Mesenchymal stem cell (in vitro differentiated cells and primary cell): Measurements from ENCODE around the gene CADPS.

ENCODE experiments used
- DNase-seq: peaks from one replicate; pipeline ENCODE4 v3.0.0-alpha.2; 2013
- H2AFZ ChIP-seq: one replicate; pipeline ENCODE4 v1.6.1; 2013; ENCODE audit warnings: low read depth, mild to moderate bottlenecking, control low read depth, inconsistent platforms, low read length, moderate library complexity
- H2AK5ac ChIP-seq: 2 replicates; pipeline ENCODE4 v1.6.1; 2013; ENCODE audit warnings: low read length, moderate library complexity, mild to moderate bottlenecking, inconsistent platforms; ENCODE audit not compliant: severe bottlenecking
- H2BK120ac ChIP-seq: one replicate; pipeline ENCODE4 v1.6.1; 2013; ENCODE audit warnings: low read depth, mild to moderate bottlenecking, inconsistent platforms, low read length, moderate library complexity
- H2BK12ac ChIP-seq, 2 experiments: one replicate each; pipeline ENCODE4 v1.6.1; 2013; ENCODE audit warnings: inconsistent platforms in 2 of 2, low read length in 2 of 2, mild to moderate bottlenecking in 2 of 2, moderate library complexity in 2 of 2, control low read depth in 1 of 2
- H2BK15ac ChIP-seq: one replicate; pipeline ENCODE4 v1.6.1; 2013; ENCODE audit warnings: mild to moderate bottlenecking, low read depth, inconsistent platforms; ENCODE audit not compliant: poor library complexity, severe bottlenecking
- H2BK5ac ChIP-seq: 2 replicates; pipeline ENCODE4 v1.6.1; 2013; ENCODE audit warnings: low read depth, mild to moderate bottlenecking, low read length, control low read depth, inconsistent platforms; ENCODE audit not compliant: poor library complexity, severe bottlenecking
- H3K14ac ChIP-seq, 2 experiments: one replicate each; pipeline ENCODE4 v1.6.1; 2013; ENCODE audit warnings: inconsistent platforms in 2 of 2, low read length in 2 of 2, control low read depth in 1 of 2, mild to moderate bottlenecking in 1 of 2, moderate library complexity in 1 of 2
- H3K18ac ChIP-seq, 2 experiments: one replicate each; pipeline ENCODE4 v1.6.1; 2013; ENCODE audit warnings: inconsistent platforms in 2 of 2, low read length in 2 of 2, control low read depth in 1 of 2, low read depth in 1 of 2, mild to moderate bottlenecking in 1 of 2
- H3K23ac ChIP-seq, 2 experiments: one replicate each; pipeline ENCODE4 v1.6.1; 2013; ENCODE audit warnings: inconsistent platforms in 2 of 2, low read length in 2 of 2, mild to moderate bottlenecking in 2 of 2, moderate library complexity in 2 of 2, control low read depth in 1 of 2
- H3K27ac ChIP-seq: 2 replicates; pipeline ENCODE4 v1.5.1; 2013; ENCODE audit warnings: mild to moderate bottlenecking, moderate library complexity, low read length, control low read depth, inconsistent platforms; ENCODE audit not compliant: poor library complexity, severe bottlenecking
- H3K27me3 ChIP-seq, 2 experiments: 2 replicates each; pipeline versions ENCODE4 v1.6.1 to v1.7.0; 2013; ENCODE audit warnings: low read length in 2 of 2, mild to moderate bottlenecking in 2 of 2, moderate library complexity in 2 of 2, control low read depth in 1 of 2, inconsistent platforms in 1 of 2; ENCODE audit not compliant: control insufficient read depth in 1 of 2, insufficient read depth in 1 of 2
- H3K36me3 ChIP-seq, 2 experiments: 2 replicates each; pipeline versions ENCODE4 v1.6.1 to v1.7.0; 2013; ENCODE audit warnings: low read length in 2 of 2, control low read depth in 1 of 2, inconsistent platforms in 1 of 2, low read depth in 1 of 2, mild to moderate bottlenecking in 1 of 2; ENCODE audit not compliant: insufficient read depth in 2 of 2, control insufficient read depth in 1 of 2
- H3K4ac ChIP-seq, 2 experiments: one replicate each; pipeline ENCODE4 v1.6.1; 2013; ENCODE audit warnings: inconsistent platforms in 2 of 2, low read length in 2 of 2, mild to moderate bottlenecking in 2 of 2, moderate library complexity in 2 of 2, control low read depth in 1 of 2, low read depth in 1 of 2
- H3K4me1 ChIP-seq: 2 replicates; pipeline ENCODE4 v1.6.1; 2013; ENCODE audit warnings: low read depth, low read length, control low read depth; ENCODE audit not compliant: control insufficient read depth, insufficient read depth
- H3K4me2 ChIP-seq: 2 replicates; pipeline ENCODE4 v1.6.1; 2013; ENCODE audit warnings: low read length, mild to moderate bottlenecking, inconsistent platforms; ENCODE audit not compliant: poor library complexity, severe bottlenecking
- H3K4me3 ChIP-seq, 2 experiments: 2 replicates each; pipeline versions ENCODE4 v1.5.1 to v1.7.0; 2013; ENCODE audit warnings: low read length in 2 of 2, mild to moderate bottlenecking in 2 of 2, control low read depth in 1 of 2, low read depth in 1 of 2; ENCODE audit not compliant: insufficient read depth in 1 of 2
- H3K79me1 ChIP-seq: replicated peaks from 2 replicates; pipeline ENCODE4 v1.6.1; 2013; ENCODE audit warnings: mild to moderate bottlenecking, control low read depth, low read length, inconsistent platforms; ENCODE audit not compliant: poor library complexity, severe bottlenecking
- H3K9ac ChIP-seq: 2 replicates; pipeline ENCODE4 v1.7.0; 2013; ENCODE audit warnings: mild to moderate bottlenecking, low read length, moderate library complexity
- H3K9me3 ChIP-seq: 2 replicates; pipeline ENCODE4 v1.7.0; 2013; ENCODE audit warnings: mild to moderate bottlenecking, low read length; ENCODE audit not compliant: control insufficient read depth
- H4K8ac ChIP-seq: one replicate; pipeline ENCODE4 v1.6.1; 2013; ENCODE audit warnings: inconsistent platforms, mild to moderate bottlenecking, low read length, moderate library complexity
- H4K91ac ChIP-seq: one replicate; pipeline ENCODE4 v1.6.1; 2013; ENCODE audit warnings: mild to moderate bottlenecking, low read length, inconsistent platforms
- WGBS: methylation state at CpG from one replicate; pipeline ENCODE4 v1.1.7; 2013; ENCODE audit warnings: mixed read lengths; 5-methylcytosine and 5-hydroxymethylcytosine counted together

CADPS gene

DNA sequence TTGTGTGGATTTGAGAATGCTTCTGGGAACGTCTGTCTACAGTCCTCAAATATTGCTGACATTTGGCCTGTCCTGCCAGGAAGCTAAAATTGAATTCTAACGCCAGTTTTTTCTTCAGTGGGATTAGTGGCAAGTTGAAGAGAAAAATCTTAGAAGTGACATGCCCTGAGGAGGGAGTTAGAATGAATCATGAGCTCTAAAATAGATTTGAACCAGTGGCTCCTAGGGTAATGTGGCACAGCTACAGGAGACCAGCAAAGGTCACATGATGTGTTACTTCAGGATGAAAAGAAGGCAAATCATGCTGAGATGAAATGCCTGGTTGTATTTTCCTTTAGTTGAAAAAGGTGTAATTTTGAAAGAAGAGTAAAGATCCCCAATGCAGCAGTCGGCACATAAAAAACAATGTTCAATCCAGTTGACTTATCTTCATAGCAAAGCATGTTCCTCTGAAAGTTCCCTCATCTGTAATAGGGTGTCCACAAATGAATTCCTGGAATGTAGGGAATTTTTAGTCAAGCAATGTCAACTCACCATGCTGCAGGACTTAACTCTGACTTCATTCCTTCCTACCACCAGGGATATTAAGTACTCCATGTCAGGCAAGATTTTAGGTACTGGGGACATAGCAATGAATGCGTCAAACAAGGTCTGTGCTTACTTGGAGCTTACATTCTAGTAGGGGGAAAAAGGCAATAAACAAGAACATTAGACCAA is 171.6 kb downstream of the CADPS start:
- no peaks in the 10 kb centered on the region for H3K36me3 ChIP-seq
- H3K9me3 ChIP-seq: no peaks in the 10 kb centered on the region
- no peaks in the 10 kb centered on the region for H3K4me1 ChIP-seq
- H3K27me3 ChIP-seq: no peaks in the 10 kb centered on the region
- H3K18ac ChIP-seq: no peak overlapping the region
- H2BK120ac ChIP-seq: no peak overlapping the region
- 61% methylated on average over 3 of the region's 4 CpGs for WGBS
- DNase-seq: no peak
- H2BK12ac ChIP-seq: no peak overlapping the region
- H3K9ac ChIP-seq: no peak overlapping the region
- H3K79me1 ChIP-seq: no peaks in the 10 kb centered on the region
- no peak overlapping the region for H3K27ac ChIP-seq
- H3K23ac ChIP-seq: no peak overlapping the region
- no peak overlapping the region for H3K4ac ChIP-seq
- H3K4me3 ChIP-seq: no peak overlapping the region
- no peak overlapping the region for H4K8ac ChIP-seq
- H3K4me2 ChIP-seq: no peak overlapping the region
- H2AFZ ChIP-seq: no peak overlapping the region
- no peak overlapping the region for H2BK5ac ChIP-seq
- H3K14ac ChIP-seq: no peak overlapping the region
- no peak overlapping the region for H2BK15ac ChIP-seq
- no peak overlapping the region for H2AK5ac ChIP-seq
- H4K91ac ChIP-seq: no peak overlapping the region

DNA sequence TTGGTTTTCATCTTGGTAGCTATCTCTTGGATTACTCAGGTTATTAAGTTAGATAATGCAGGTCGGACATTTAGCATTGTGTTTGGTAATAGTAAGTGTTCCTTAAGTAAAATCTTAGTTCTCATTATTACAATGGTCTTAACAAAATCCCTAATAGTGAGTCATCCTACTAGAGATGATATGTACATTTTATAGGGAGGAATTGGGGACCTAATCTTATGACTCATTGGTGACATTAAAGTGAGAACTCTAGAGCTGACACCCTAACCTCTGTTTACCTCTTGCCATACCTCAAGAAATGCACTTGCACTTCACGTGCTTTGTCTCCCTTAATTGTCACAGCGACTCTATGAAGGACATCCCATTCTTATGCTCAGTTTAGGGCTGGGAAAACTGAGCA is 174.9 kb downstream of the CADPS start:
- H3K79me1 ChIP-seq: no peaks in the 10 kb centered on the region
- no peak overlapping the region for H4K8ac ChIP-seq
- DNase-seq: no peak
- no peak overlapping the region for H3K4ac ChIP-seq
- no peaks in the 10 kb centered on the region for H3K36me3 ChIP-seq
- H3K9me3 ChIP-seq: no peaks in the 10 kb centered on the region
- H2AFZ ChIP-seq: no peak overlapping the region
- no peak overlapping the region for H2BK12ac ChIP-seq
- H3K14ac ChIP-seq: no peak overlapping the region
- no peak overlapping the region for H3K27ac ChIP-seq
- H3K9ac ChIP-seq: no peak overlapping the region
- H3K4me3 ChIP-seq: no peak overlapping the region
- no peaks in the 10 kb centered on the region for H3K27me3 ChIP-seq
- H2BK5ac ChIP-seq: no peak overlapping the region
- H3K23ac ChIP-seq: no peak overlapping the region
- H2BK120ac ChIP-seq: no peak overlapping the region
- no peak overlapping the region for H3K4me2 ChIP-seq
- H4K91ac ChIP-seq: no peak overlapping the region
- no peak overlapping the region for H3K18ac ChIP-seq
- H2BK15ac ChIP-seq: no peak overlapping the region
- H3K4me1 ChIP-seq: no peaks in the 10 kb centered on the region
- 78% methylated on average over 2 of the region's 3 CpGs for WGBS
- no peak overlapping the region for H2AK5ac ChIP-seq

DNA sequence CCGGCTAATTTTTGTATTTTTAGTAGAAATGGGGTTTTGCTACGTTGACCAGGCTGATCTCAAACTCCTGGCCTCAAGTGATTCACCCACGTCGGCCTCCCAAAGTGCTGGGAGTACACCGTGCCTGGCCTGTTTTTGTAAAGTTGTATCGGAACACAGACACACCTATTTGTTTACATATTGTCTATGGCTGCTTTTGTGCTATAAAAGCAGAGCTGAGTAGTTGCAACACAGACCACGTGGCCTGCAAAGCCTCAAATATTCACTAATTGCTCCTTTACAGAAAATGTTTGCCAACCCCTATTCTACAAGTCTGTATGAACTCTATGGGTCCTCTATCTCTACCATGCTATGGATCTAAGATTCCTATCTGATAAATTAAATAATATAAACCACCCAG is 175.5 kb downstream of the CADPS start:
- Histone ChIP-seq H3K18ac (no peak overlapping the region), H3K4me3 (no peak overlapping the region), H4K91ac (no peak overlapping the region), H3K4me2 (no peak overlapping the region), H2AK5ac (no peak overlapping the region), H3K9ac (no peak overlapping the region), H3K4ac (no peak overlapping the region), H2BK5ac (no peak overlapping the region), H4K8ac (no peak overlapping the region), H2AFZ (no peak overlapping the region), H3K27me3 (no peaks in the 10 kb centered on the region), H3K23ac (no peak overlapping the region), H3K36me3 (no peaks in the 10 kb centered on the region), H2BK12ac (no peak overlapping the region), H3K9me3 (no peaks in the 10 kb centered on the region), H3K14ac (no peak overlapping the region), H3K4me1 (no peaks in the 10 kb centered on the region), H3K79me1 (no peaks in the 10 kb centered on the region), H2BK120ac (no peak overlapping the region), H3K27ac (no peak overlapping the region), H2BK15ac (no peak overlapping the region)
- WGBS: 87% methylated on average over 6 of the region's 7 CpGs
- DNase-seq: no peak

DNA sequence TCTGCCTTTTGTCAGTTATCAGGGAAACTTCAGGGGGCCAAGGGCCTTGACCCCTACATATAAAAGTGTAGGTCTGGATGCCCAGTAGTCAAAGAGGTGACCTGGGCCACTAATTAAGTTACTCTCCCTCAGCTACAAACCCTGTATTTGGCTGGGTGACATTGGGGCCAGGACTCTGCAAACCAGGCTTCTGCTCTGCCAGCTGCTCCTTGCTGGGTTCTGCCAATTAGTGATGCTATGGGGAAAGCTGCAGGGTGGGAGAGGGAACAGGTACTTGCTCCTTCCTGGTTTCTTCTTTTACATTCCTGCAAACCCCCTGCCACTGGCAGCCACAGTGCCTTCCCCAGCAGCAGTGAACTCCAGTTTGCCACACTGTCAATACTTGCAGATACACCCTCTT is 179.2 kb downstream of the CADPS start:
- no peaks in the 10 kb centered on the region for H3K79me1 ChIP-seq
- H4K8ac ChIP-seq: no peak overlapping the region
- no peaks in the 10 kb centered on the region for H3K36me3 ChIP-seq
- H3K27ac ChIP-seq: no peak overlapping the region
- H2BK12ac ChIP-seq: no peak overlapping the region
- no peak overlapping the region for H2BK15ac ChIP-seq
- no peak overlapping the region for H4K91ac ChIP-seq
- H2BK5ac ChIP-seq: no peak overlapping the region
- H3K9me3 ChIP-seq: no peaks in the 10 kb centered on the region
- H3K14ac ChIP-seq: no peak overlapping the region
- no peak overlapping the region for H2BK120ac ChIP-seq
- no peak overlapping the region for H3K23ac ChIP-seq
- H2AK5ac ChIP-seq: no peak overlapping the region
- no peak overlapping the region for H3K18ac ChIP-seq
- H3K9ac ChIP-seq: no peak overlapping the region
- no peak overlapping the region for H3K4ac ChIP-seq
- no peaks in the 10 kb centered on the region for H3K27me3 ChIP-seq
- DNase-seq: no peak
- H3K4me1 ChIP-seq: no peaks in the 10 kb centered on the region
- H2AFZ ChIP-seq: no peak overlapping the region
- no peak overlapping the region for H3K4me3 ChIP-seq
- H3K4me2 ChIP-seq: no peak overlapping the region
